ENCODE measurements around the gene KRT16. TPM values are rescaled to one million over a fixed set of nuclear protein-coding genes. Genes with fewer than 3 reads are reported as not detected.
A peak's percentile ranks its signal among the peaks of the same experiment; 100 is the strongest.
"Not testable (repeated sequence)": the region's sequence is repeated elsewhere in the genome, so short reads cannot be mapped to it uniquely, and the experiment has no call there.

KRT16 gene
- total and polyA plus RNA-seq, 2 donors from 2014 or later: 3.1 TPM; not detected in 1

- intact Hi-C loops (cut with DNase I): no loop called here
- Histone ChIP-seq H3K27me3 (ENCODE audit: control insufficient read depth, insufficient read depth, low read length) (no peaks in the 10 kb centered on the region), H3K27ac (ENCODE audit: low read depth in 2 of 2, low read length in 2 of 2) (no peak overlapping the region), H3K9ac (ENCODE audit: low read length in 3 of 3) (no peak overlapping the region), H3K36me3 (ENCODE audit: control insufficient read depth in 2 of 3, insufficient read depth in 3 of 3, low read length in 3 of 3) (no peaks in the 10 kb centered on the region), H3K4me1 (ENCODE audit: control insufficient read depth in 2 of 3, insufficient read depth in 2 of 3, low read depth in 1 of 3, low read length in 3 of 3) (no peaks in the 10 kb centered on the region), H3K4me3 (ENCODE audit: low read length in 3 of 3) (no peak overlapping the region), H3K9me3 (ENCODE audit: control insufficient read depth in 2 of 3, insufficient read depth in 1 of 3, low read length in 3 of 3) (no peaks in the 10 kb centered on the region)
- DNase-seq (peak; percentile 25 to 51 (median 42)), FAIRE-seq (no peak)
- TF ChIP-seq CTCF (IDR thresholded peaks at IDR 0.05; ENCODE audit: borderline replicate concordance, extremely low read depth, insufficient read depth): no peak
Observed at GRCh38 chr17:41620583-41621434, 8.2 kb upstream of the KRT16 start.

- not testable (repeated sequence) for FAIRE-seq
Observed at GRCh38 chr17:41619927-41620582, 7.5 kb upstream of the KRT16 start.

GRCh38 chr17:41619036-41619926 lies 6.7 kb upstream of the KRT16 start:
- Histone ChIP-seq H3K9ac (ENCODE audit: low read length in 3 of 3) (no peak overlapping the region), H3K36me3 (ENCODE audit: control insufficient read depth in 2 of 3, insufficient read depth in 3 of 3, low read length in 3 of 3) (no peaks in the 10 kb centered on the region), H3K4me1 (ENCODE audit: control insufficient read depth in 2 of 3, insufficient read depth in 2 of 3, low read depth in 1 of 3, low read length in 3 of 3) (no peaks in the 10 kb centered on the region), H3K27me3 (ENCODE audit: control insufficient read depth, insufficient read depth, low read length) (no peaks in the 10 kb centered on the region), H3K4me3 (ENCODE audit: low read length in 3 of 3) (no peak overlapping the region), H3K27ac (ENCODE audit: low read depth in 2 of 2, low read length in 2 of 2) (no peak overlapping the region), H3K9me3 (ENCODE audit: control insufficient read depth in 2 of 3, insufficient read depth in 1 of 3, low read length in 3 of 3) (no peaks in the 10 kb centered on the region)
- FAIRE-seq (no peak), DNase-seq (peak in 1 of 5 donors; percentile 31)
- intact Hi-C loops (cut with DNase I): no loop called here
- TF ChIP-seq CTCF (IDR thresholded peaks at IDR 0.05; ENCODE audit: borderline replicate concordance, extremely low read depth, insufficient read depth): no peak

More at GRCh38 chr17:41619927-41620582, 7.5 kb upstream of the KRT16 start:
- H3K4me1 ChIP-seq (ENCODE audit: control insufficient read depth in 2 of 3, insufficient read depth in 2 of 3, low read depth in 1 of 3, low read length in 3 of 3); intact Hi-C loops (cut with DNase I); H3K27ac ChIP-seq (ENCODE audit: low read depth in 2 of 2, low read length in 2 of 2); H3K27me3 ChIP-seq (ENCODE audit: control insufficient read depth, insufficient read depth, low read length); H3K9me3 ChIP-seq (ENCODE audit: control insufficient read depth in 2 of 3, insufficient read depth in 1 of 3, low read length in 3 of 3); H3K9ac ChIP-seq (ENCODE audit: low read length in 3 of 3); H3K36me3 ChIP-seq (ENCODE audit: control insufficient read depth in 2 of 3, insufficient read depth in 3 of 3, low read length in 3 of 3); H3K4me3 ChIP-seq (ENCODE audit: low read length in 3 of 3): not testable (repeated sequence)
- peak in 1 of 5 donors; percentile 23 for DNase-seq

Measured in kidney (tissue), 14 donors.